Endothelial cell of umbilical vein (primary cell): ENCODE results near the gene MORN5. TPM values are rescaled to one million over a fixed set of nuclear protein-coding genes. Genes with fewer than 3 reads are reported as not detected.

Experiments used
- BruUV-seq: library from RNA; stranded (reverse); fragments of 400-500 nt; replicated peaks from 2 replicates; lab custom pipeline; 2021; lab: Mats Ljungman, UMichigan
- CTCF ChIA-PET: fragments of 300-600, 350-600 bp; sonication (Branson Sonifier 250); formaldehyde crosslinking; loops from one replicate; lab custom pipeline; 2021; ENCODE audit warnings: antibody characterized with exemption, inconsistent platforms; lab: Charles Lee
- POLR2A ChIA-PET: fragments of 300-600, 350-600 bp; sonication (Branson Sonifier 250); formaldehyde crosslinking; loops from one replicate; lab custom pipeline; 2021; ENCODE audit warnings: antibody characterized with exemption, inconsistent platforms; lab: Charles Lee
- DNase-seq: peaks from one replicate; pipeline ENCODE4 v3.0.0-alpha.2; 2011; ENCODE audit warnings: low read depth, low spot score
- FAIRE-seq: peaks from 2 replicates; lab custom pipeline; 2011; peaks lifted over from hg19 to GRCh38; lab: Jason Lieb, UNC
- H2AFZ ChIP-seq: 2 replicates; pipeline ENCODE4 v1.6.0; 2012; ENCODE audit warnings: low read depth, low read length, control low read depth, inconsistent platforms
- H3K27ac ChIP-seq: 2 replicates; pipeline ENCODE4 v1.5.1; 2011; ENCODE audit warnings: low read depth, mild to moderate bottlenecking, control low read depth, low read length, moderate library complexity; ENCODE audit not compliant: insufficient read depth
- H3K27me3 ChIP-seq, 2 experiments: 2 replicates each; pipeline versions ENCODE4 v1.6.0 to v1.6.1; 2011; ENCODE audit warnings: low read length in 2 of 2, mixed read lengths in 1 of 2; ENCODE audit not compliant: control insufficient read depth in 2 of 2, insufficient read depth in 2 of 2
- H3K36me3 ChIP-seq, 2 experiments: 2 replicates in 1 of 2; 3 replicates in 1 of 2; pipeline ENCODE4 v1.5.1; 2011; ENCODE audit warnings: low read length in 2 of 2, mild to moderate bottlenecking in 1 of 2, moderate library complexity in 1 of 2; ENCODE audit not compliant: control insufficient read depth in 2 of 2, insufficient read depth in 2 of 2; ENCODE audit errors: extremely low read depth in 1 of 2
- H3K4me1 ChIP-seq: 3 replicates; pipeline ENCODE4 v1.5.1; 2011; ENCODE audit warnings: mild to moderate bottlenecking, low read length; ENCODE audit not compliant: control insufficient read depth, insufficient read depth; ENCODE audit errors: extremely low read depth
- H3K4me2 ChIP-seq: 2 replicates; pipeline ENCODE4 v1.6.1; 2011; ENCODE audit warnings: low read length, control low read depth, mixed read lengths; ENCODE audit not compliant: insufficient read depth
- H3K4me3 ChIP-seq, 3 experiments: fragments of 200-600 bp in 1 of 3; sonication (generic), shearing (Covaris generic) in 1 of 3; replicated peaks in 1 of 3; 2 replicates each; pipeline ENCODE4 v1.5.1; 2011 to 2016; ENCODE audit warnings: control low read depth in 3 of 3, low read length in 3 of 3, mild to moderate bottlenecking in 2 of 3, inconsistent platforms in 1 of 3, low read depth in 1 of 3, moderate library complexity in 1 of 3; ENCODE audit not compliant: insufficient read depth in 1 of 3
- H3K79me2 ChIP-seq: 2 replicates; pipeline ENCODE4 v1.6.0; 2012; ENCODE audit warnings: low read length, inconsistent platforms; ENCODE audit not compliant: control insufficient read depth, insufficient read depth
- H3K9ac ChIP-seq: replicated peaks from 2 replicates; pipeline ENCODE3; 2011; ENCODE audit warnings: low read length, control low read depth; ENCODE audit not compliant: insufficient read depth; ENCODE audit errors: extremely low read depth
- H3K9me1 ChIP-seq: replicated peaks from 3 replicates; pipeline ENCODE4 v1.6.0; 2011; ENCODE audit warnings: mild to moderate bottlenecking, low read length; ENCODE audit not compliant: control insufficient read depth, insufficient read depth; ENCODE audit errors: extremely low read depth
- H3K9me3 ChIP-seq: replicated peaks from 2 replicates; pipeline ENCODE4 v1.5.1; 2012; ENCODE audit warnings: low read length, inconsistent platforms; ENCODE audit not compliant: control insufficient read depth, insufficient read depth
- H4K20me1 ChIP-seq: replicated peaks from 2 replicates; pipeline ENCODE3; 2011; ENCODE audit warnings: mild to moderate bottlenecking, low read length; ENCODE audit not compliant: control insufficient read depth, insufficient read depth; ENCODE audit errors: extremely low read depth
- CTCF ChIP-seq, 2 donors: IDR thresholded peaks; 1 replicate in 1 of 2; 2 replicates in 1 of 2; pipeline ENCODE4 v1.5.1; 2011; ENCODE audit warnings: low read length in 2 of 2, mild to moderate bottlenecking in 2 of 2, moderate library complexity in 2 of 2, control low read depth in 1 of 2, inconsistent platforms in 1 of 2, low read depth in 1 of 2; ENCODE audit not compliant: insufficient read depth in 1 of 2; ENCODE audit errors: extremely low read depth in 1 of 2
- EZH2 ChIP-seq: IDR thresholded peaks from 2 replicates; pipeline ENCODE4 v1.6.1; 2012; ENCODE audit warnings: borderline replicate concordance, low read depth, mild to moderate bottlenecking, moderate library complexity, low read length, inconsistent platforms; ENCODE audit not compliant: severe bottlenecking
- FOS ChIP-seq: IDR thresholded peaks from 2 replicates; pipeline ENCODE4 v1.6.1; 2011; ENCODE audit warnings: mild to moderate bottlenecking, low read length, moderate library complexity, borderline replicate concordance; ENCODE audit not compliant: insufficient read depth
- GATA2 ChIP-seq: IDR thresholded peaks from 2 replicates; pipeline ENCODE4 v1.7.0; 2011; ENCODE audit warnings: low read depth, mild to moderate bottlenecking, moderate library complexity, mixed read lengths, low read length; ENCODE audit not compliant: insufficient read length, insufficient read depth
- JUN ChIP-seq: IDR thresholded peaks from 2 replicates; pipeline ENCODE4 v1.6.1; 2011; ENCODE audit warnings: borderline replicate concordance, low read depth; ENCODE audit not compliant: insufficient read length, insufficient read depth
- MAX ChIP-seq: IDR thresholded peaks from 2 replicates; pipeline ENCODE4 v1.6.1; 2011; ENCODE audit not compliant: insufficient read depth, insufficient read length
- MYC ChIP-seq: IDR thresholded peaks from one replicate; pipeline ENCODE4 v1.6.1; 2011; ENCODE audit warnings: mild to moderate bottlenecking, low read depth, low read length
- POLR2A ChIP-seq: IDR thresholded peaks from 2 replicates; pipeline ENCODE4 v1.6.1; 2012; ENCODE audit warnings: low read depth, mild to moderate bottlenecking, control low read depth, low read length
- POLR2AphosphoS5 ChIP-seq: IDR thresholded peaks from 2 replicates; pipeline ENCODE4 v1.6.1; 2012; ENCODE audit warnings: low read depth, mild to moderate bottlenecking, control low read depth, low read length, moderate library complexity; ENCODE audit not compliant: insufficient read depth
- dilution Hi-C: fragments of 300-500 bp; cut with MboI; formaldehyde crosslinking; loops from one replicate; pipeline ENCODE4 v1.15.0; 2019; ENCODE audit warnings: low sequenced_read_pairs; ENCODE audit not compliant: extremely low pct_ligation_motif_present
- intact Hi-C: fragments of 100-400 bp; cut with micrococcal nuclease; formaldehyde crosslinking; loops from one replicate; pipeline ENCODE4 v1.10.0; 2022
- polyA plus RNA-seq, 4 experiments: library from polyadenylated mRNA; depleted of rRNA in 3 of 4; stranded (reverse) in 3 of 4; unstranded in 1 of 4; fragments of >200 nt; gene quantifications; 2 replicates each; pipeline versions ENCODE4 v1.2.1 to v1.2.3, GENCODE V29; 2011 to 2012; ENCODE audit warnings: missing spikeins in 1 of 4
- total RNA-seq: library from RNA; stranded (reverse); gene quantifications from 2 replicates; pipeline ENCODE4 v1.2.3, GENCODE V29; 2021

MORN5 gene
- total and polyA plus RNA-seq, 2 donors (not counting 3 experiments of a cell fraction or from before 2014, with no cell fraction given), result not detected

GRCh38 chr9:122191584-122191983 is 31.9 kb downstream of the MORN5 start:
- no peak overlapping the region for H3K4me3 ChIP-seq
- ChIA-PET POLR2A (no interaction called here), CTCF (interaction anchor here (1.1 to 2.5 kb wide), 7 partner anchors 9 to 159 kb away, joined by 3 to 10 read pairs (median 6); no protein-coding TSS in a partner anchor)
- no peak overlapping the region for H2AFZ ChIP-seq
- TF ChIP-seq GATA2, result no peak
- TF ChIP-seq JUN, result no peak
- H3K36me3 ChIP-seq, result no peaks in the 10 kb centered on the region
- H3K9me3 ChIP-seq, result no peaks in the 10 kb centered on the region
- H3K27me3 ChIP-seq, result no peaks in the 10 kb centered on the region
- no peaks in the 10 kb centered on the region for H3K9me1 ChIP-seq
- no TSS peak for BruUV-seq
- H3K79me2 ChIP-seq, result no peaks in the 10 kb centered on the region
- no peak overlapping the region for H3K9ac ChIP-seq
- DNase-seq, result no peak
- H4K20me1 ChIP-seq, result no peaks in the 10 kb centered on the region
- H3K27ac ChIP-seq, result no peak overlapping the region
- no peak overlapping the region for H3K4me2 ChIP-seq
- dilution Hi-C loops (no loop called here), intact Hi-C loops (no loop called here)
- H3K4me1 ChIP-seq, result no peaks in the 10 kb centered on the region
- FAIRE-seq, result no peak

GRCh38 chr9:122192261-122192875 is 32.7 kb downstream of the MORN5 start:
- BruUV-seq, result no TSS peak
- FAIRE-seq (no peak), DNase-seq (no peak)
- Histone ChIP-seq H4K20me1 (no peaks in the 10 kb centered on the region), H3K4me2 (no peak overlapping the region), H3K4me1 (no peaks in the 10 kb centered on the region), H3K79me2 (no peaks in the 10 kb centered on the region), H3K27me3 (peaks cover 0 to under 1% of the 10 kb centered on the region in 2 experiments), H2AFZ (no peak overlapping the region), H3K9me3 (no peaks in the 10 kb centered on the region), H3K9ac (no peak overlapping the region), H3K36me3 (no peaks in the 10 kb centered on the region), H3K9me1 (no peaks in the 10 kb centered on the region), H3K4me3 (no peak overlapping the region), H3K27ac (no peak overlapping the region)
- dilution Hi-C loops (no loop called here), intact Hi-C loops (no loop called here)
- TF ChIP-seq JUN (no peak), POLR2A (no peak), CTCF (IDR thresholded peaks at IDR 0.05; ENCODE audit: extremely low read depth in 1 of 2, insufficient read depth in 1 of 2, low read depth in 1 of 2, low read length in 2 of 2) (no peak), FOS (no peak), POLR2AphosphoS5 (no peak), MAX (no peak), EZH2 (no peak), GATA2 (no peak), MYC (no peak)
- POLR2A ChIA-PET, result no interaction called here
- CTCF ChIA-PET, result interaction anchor here (0.8 to 2.5 kb wide), 8 partner anchors 10 to 254 kb away, joined by 3 to 10 read pairs (median 6); no protein-coding TSS in a partner anchor
